GM21723 (cell line): Measurements from ENCODE around the gene AKNA.
"Not testable (repeated sequence)": the region's sequence is repeated elsewhere in the genome, so short reads cannot be mapped to it uniquely, and the experiment has no call there.

Source experiments
- ATAC-seq: cut with Tn5 transposase; IDR thresholded peaks from one replicate; pipeline ENCODE4 v1.9.1; 2021; ENCODE audit warnings: mild to moderate bottlenecking, moderate library complexity; ENCODE audit not compliant: unreplicated experiment

Gene AKNA

DNA sequence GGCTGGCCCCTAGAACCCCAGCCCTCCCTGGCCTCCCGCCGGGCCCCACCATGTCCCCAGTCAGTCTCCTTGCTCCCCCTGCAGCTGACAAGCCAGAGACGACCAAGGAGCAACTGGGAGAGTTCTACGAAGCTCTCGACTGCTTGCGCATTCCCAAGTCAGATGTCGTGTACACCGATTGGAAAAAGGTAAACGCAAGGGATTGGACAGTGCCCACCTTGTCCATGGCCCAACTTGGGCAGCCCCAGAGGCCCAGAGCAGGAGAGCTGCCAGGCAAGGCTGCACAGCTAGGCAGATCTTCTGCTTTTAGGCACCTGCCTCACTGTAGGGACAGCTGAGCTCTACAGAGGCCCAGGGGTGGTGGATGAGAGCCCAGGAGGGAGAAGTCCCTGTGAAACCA, 62.8 kb downstream of the AKNA start:
- ATAC-seq = not testable (repeated sequence)

DNA sequence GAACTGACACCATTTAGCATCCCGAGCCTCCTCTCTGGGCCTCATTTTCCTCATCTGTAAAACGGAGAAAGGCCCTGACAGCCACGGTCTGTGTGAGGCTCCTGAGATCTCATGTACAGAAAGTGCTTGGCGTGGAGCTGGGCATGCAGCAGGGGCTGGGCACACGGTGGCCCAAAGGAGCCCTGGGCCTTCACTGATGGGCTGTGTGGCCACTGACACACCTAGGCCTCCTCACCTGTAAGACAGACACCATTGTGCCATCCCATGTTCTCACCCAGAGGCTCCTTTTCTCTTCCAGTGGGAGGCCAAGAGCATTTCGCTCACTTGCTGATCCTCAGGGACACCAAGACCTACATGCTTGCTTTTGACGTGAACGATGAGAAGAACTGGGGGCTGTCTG, 63.3 kb downstream of the AKNA start:
- ATAC-seq = no peak

DNA sequence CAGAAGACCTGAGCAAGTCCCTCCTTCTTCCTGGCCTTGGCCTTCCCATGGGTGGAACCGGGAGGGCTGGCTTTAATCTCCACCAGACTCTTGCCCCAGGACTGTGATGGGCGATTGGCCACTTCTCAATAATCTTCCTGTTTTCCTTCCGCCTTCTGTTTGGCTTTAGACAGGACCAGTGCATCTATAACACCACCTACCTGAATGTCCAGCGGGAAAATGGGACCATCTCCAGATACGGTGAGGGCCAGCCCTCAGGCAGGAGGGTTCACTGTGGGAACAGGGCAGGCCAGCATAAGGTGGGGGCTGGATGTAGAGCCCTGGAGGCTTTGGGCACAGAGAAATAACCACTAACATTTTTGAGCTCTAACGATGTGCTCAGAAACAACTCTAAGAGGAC, 63.9 kb downstream of the AKNA start:
- ATAC-seq = not testable (repeated sequence)

DNA sequence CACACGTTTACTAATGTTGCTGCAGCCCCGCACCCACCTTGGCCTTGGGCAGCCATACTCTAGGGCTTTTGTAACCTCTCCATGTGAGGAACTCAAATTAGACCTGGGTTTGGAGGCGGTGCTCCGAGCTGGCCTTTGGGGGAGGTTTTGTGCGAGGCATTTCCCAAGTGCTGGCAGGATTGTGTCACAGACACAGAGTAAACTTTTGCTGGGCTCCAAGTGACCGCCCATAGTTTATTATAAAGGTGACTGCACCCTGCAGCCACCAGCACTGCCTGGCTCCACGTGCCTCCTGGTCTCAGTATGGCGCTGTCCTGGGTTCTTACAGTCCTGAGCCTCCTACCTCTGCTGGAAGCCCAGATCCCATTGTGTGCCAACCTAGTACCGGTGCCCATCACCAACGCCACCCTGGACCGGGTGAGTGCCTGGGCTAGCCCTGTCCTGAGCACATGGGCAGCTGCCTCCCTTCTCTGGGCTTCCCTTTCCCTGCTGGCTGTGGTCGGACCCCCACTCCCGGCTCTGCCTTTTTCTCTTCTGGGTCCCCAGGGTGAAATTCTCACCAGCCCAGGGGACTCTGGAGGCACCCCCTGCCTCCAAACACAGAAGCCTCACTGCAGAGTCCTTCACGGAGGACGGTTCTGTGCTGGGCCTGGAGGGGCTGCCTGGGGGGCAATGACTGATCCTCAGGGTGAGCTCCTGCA, 64.8 kb downstream of the AKNA start, which contains the start of gene ORM1:
Gene ORM1, plus strand, starts transcription at position 268 of the 701 bp plus-strand sequence. Its CDS starts 36 bp downstream, at position 304.
- ATAC-seq = not testable (repeated sequence)

DNA sequence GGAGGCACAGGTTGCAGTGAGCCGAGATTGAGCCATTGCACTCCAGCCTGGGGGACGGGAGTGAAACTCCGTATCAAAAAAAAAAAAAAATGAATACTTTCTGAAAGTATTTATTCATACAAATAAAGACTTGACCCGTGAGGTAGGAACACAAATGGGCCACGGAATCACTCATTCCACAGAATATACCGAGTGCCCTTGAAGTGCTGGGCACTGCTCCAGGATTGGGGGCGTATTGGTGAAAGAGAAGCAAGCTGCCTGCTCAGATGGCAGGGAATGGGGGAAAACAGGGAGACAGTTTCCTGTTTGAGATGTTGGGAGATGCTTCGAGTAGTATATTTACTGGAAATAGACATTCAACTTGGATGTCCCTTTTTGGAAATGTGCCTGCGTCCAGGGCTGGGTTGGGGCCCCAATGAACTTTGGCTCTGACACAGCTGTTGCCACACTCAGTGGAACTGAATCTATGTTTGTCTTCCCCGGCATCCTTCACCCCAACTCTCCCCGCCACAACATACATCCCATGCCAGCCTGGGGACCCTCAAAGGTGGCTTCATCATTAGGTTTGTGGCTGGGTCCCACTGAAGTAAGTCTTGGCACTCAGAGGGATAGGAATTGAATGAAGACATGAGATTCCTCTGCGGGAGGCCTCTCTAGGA, 65.5 kb downstream of the AKNA start:
- ATAC-seq = not testable (repeated sequence)

DNA sequence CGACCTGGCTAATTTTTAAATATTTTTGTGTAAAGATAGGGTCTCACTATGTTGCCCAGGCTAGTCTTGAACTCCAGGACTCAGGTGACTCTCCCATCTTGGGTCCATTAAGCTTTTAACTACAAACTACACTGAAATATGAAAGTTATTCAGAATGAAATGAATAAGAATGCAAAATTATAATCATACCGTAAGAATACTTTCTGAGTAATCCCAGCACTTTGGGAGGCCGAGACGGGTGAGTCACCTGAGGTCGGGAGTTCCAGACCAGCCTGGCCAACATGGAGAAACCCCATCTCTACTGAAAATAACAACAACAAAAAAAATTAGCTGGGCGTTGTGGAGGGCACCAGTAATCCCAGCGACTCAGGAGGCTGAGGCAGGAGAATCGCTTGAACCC, 66.0 kb downstream of the AKNA start:
- no peak for ATAC-seq

DNA sequence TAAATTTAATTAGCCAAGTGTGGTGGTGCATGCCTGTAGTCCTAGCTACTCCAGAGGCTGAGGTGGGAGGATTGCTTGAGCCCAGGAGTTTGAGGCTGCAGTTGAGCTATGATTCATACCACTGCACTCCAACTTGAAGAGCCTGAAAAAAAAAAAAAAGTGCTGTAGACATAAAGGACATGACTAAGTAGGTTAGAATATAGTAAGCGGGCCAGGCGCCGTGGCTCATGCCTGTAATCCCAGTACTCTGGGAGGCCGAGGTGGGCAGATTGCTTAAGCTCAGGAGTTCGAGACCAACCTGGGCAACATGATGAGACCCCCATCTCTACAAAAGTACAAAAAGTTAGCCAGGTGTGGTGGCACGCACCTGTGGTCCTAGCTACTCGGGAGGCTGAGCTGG, 67.1 kb downstream of the AKNA start:
- ATAC-seq = not testable (repeated sequence)

DNA sequence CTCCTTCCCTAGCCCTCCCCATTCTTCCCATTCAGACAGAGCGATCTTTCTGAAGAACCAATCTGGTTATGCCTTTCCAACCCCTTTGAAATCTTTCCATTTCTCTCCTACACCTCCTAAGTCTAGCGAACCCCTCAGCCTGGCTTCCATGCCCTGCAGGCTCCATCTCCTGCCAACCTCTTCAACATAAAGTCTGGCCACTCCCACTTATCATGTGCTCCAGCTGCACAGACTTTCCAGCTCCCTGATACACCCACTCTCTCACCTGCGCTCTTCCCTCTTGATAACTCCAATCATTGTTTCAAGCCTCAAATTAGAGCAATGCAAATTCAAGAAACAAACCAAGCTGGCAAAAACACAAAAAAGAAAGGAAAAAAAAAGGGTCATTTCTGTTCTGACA, 68.6 kb downstream of the AKNA start:
- ATAC-seq = no peak

DNA sequence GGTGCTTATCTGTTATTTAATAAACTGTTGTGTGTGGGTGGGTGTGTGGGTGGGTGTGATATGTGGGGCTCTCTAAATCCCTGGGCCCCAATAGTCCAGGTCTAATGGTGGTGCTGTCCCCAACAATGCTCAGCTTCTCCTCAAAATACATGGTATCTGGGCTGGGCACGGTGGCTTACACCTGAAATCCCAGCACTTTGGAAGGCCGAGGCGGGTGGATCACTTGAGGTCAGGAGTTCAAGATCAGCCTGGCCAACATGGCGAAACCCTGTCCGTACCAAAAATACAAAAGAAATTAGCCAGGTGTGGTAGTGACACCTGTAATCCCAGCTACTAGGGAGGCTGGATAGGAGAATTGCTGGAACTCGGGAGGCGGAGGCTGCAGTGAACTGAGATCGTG, 69.4 kb downstream of the AKNA start:
- ATAC-seq = no peak

DNA sequence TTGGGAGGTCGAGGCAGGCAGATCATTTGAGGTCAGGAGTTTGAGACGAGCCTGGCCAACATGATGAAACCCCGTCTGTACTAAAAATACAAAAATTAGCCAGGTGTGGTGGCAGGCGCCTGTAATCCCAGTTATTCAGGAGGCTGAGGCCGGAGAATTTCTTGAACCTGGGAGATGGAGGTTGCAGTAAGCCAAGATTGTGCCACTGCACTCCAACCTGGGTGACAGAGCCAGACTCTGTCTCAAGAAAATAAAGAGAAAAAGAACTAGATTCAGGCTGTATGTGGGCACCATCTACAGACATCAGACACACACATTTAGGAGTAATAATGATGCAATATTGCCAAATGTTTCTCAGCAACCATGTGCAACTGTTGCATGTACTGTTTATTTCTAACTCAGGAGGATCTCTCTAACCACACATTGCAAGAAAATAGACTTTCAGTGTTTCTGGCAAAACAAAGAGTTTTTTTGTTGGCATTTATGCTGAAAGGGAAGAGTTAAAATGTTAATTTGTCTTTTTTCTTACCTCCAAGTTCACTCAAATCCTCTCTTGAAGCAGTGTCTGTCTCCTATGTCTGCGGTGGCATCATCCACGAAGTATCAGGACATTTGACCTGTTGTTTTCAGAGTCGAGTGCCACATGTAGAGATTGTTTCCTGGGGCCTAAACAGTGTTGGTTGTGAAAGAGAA, 70.0 kb downstream of the AKNA start:
- no peak for ATAC-seq

DNA sequence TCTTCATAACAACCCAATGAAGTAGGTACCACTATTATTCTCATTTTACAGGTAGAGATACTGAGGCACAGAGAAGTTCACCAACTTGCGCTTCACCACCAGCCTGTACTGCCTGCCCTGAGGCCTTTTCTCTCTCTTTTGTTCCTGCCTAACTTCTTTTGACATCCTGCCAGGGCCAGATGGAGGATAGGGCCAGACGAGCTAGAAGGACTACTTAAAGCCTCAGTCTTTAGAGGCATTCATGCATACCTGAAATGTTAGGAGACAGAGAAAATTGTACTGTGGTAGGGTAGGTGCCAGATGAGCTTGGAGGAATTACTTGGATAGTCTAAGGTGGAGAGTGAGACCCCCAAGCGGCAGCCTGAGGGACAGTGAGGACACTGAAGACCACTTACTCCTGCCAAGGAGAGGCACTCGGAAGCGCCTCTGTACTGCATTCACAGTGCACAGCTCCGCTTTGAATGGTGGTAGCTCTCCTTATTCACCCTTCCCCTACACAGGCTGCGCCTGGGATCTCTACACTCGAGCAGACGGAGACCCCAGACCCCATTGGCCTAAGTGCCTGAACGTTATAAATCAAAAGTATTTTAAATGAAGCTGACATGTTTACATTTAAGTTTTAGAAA, 71.1 kb downstream of the AKNA start:
- no peak for ATAC-seq

DNA sequence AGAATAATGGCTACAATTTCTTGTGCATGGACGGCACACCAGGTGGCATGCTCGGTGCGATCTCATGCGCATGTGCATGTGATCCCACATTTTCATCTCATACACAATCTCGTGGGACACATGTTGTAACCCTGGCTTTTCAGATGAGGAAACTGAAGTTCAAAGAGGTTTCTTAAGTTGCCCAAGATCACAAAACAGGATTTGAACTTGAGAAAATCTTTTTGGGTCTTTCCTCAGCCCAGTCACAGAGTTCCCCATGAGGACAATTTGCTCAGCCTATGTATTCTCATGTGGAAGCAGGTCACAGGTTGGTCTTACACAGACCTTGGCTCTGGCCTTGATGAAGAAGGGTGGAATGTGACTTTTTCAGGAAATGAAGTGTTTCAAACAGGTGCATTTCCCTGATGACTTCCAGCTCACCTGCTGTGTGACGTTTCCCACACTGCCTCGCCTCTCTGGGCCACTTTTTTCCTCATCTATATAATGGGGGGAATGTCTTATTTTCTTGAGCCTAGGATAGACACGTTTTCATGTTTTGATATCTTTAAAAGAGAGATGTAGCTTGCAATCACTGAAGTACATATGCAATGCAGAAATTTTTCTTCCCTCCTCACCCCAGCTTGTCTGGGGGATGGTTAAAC, 71.9 kb downstream of the AKNA start:
- no peak for ATAC-seq

DNA sequence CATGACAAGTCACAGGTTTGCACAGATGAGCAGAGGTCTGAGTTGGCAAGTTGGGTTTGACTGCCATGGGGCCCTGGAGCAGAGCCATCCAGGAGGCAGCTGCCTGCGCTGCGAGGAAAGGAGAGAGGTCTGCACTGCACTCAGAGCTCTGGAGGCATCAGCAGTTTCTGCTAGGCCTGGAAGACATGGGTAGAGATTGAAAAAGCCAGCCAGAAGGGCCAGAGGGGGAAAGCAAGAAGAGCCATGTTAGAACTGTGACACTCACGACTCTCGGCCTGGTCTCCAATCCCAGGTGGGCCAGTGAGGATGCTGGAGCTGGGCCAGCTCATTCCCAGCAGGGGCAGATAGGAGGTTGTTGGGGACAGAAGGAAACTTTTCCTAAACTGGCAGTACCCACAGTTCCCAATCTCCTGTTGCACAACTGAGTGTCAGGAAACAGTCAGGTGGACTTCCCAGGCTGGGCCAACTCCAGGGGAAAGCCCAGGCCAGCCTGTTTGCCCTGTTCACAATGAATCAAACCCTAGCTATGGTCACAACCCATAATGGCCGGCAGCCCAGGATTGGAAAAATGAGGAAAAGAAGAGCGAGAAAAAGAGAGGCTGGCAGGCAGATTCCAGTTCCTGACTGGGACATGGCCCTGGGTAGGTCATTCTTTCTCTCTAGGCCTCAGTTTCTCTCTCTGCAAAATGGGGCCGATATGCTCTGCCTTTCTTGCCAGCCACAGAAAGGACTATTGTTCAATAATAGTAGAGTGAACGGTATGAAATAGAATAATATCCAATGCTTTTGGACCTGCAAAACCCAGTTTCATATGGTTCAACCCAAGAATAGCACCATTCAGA, 72.7 kb downstream of the AKNA start:
- ATAC-seq = no peak

DNA sequence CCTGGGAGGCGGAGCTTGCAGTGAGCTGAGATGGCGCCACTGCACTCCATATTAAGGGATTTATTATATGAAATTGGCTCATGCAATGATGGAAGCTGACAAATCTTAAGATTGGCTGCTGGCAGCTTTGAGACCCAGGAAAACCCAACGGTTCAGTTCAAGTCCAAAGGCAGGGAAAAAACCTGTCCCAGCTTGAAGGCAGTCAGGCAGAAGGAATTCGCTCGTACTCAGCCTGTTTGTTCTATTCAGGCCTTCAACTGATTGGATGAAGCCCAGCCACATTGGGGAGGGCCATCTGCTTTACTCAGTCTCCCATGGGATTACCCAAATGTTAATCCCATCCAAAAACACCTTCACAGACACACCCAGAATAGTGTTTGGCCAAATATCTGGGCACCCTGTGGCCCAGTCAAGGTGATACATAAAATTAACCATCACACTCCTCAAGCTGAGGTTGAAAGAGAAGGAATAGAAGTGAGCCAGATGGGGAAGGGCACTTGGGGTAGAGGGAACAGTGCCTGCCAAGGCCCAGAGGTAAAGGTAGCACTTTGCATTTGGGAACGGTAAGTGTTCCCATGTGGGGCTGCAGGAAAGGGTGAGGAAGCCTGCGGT, 73.4 kb downstream of the AKNA start:
- no peak for ATAC-seq

DNA sequence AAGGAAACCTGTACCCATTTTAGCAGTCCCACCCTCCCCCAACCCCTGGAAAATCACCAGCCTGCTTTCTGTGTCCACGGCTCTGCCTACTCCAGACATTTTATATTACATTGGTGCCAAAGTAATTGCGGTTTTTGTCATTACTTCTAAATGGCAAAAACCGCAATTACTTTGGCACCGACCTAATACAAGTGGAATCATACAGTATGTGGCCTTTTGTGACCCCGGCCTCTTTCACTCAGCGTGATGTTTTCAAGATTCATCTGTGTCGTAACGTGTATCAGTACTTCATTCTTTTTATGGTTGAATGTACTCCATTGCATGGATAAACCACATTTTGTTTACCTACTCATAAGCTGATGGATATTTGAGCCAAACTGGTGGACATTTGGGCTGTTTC, 74.6 kb downstream of the AKNA start:
- ATAC-seq = no peak

DNA sequence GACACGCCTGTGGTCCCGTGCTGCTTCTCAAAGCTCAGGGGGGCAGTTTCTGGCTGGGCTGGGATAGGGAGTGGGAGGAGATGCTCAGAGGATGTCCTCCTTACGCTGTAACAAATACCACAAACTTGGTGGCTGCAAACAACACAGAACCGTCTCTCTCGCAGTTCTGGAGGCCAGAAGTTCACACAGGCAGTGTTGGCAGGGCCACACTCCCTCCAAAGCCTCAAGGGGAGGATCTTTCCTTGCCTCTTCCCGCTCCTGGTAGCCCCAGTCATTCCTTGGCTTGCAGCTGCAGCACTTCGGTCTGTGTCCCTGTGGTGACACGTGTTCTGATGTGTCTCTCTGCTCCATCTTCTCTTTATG, 75.3 kb downstream of the AKNA start:
- no peak for ATAC-seq

DNA sequence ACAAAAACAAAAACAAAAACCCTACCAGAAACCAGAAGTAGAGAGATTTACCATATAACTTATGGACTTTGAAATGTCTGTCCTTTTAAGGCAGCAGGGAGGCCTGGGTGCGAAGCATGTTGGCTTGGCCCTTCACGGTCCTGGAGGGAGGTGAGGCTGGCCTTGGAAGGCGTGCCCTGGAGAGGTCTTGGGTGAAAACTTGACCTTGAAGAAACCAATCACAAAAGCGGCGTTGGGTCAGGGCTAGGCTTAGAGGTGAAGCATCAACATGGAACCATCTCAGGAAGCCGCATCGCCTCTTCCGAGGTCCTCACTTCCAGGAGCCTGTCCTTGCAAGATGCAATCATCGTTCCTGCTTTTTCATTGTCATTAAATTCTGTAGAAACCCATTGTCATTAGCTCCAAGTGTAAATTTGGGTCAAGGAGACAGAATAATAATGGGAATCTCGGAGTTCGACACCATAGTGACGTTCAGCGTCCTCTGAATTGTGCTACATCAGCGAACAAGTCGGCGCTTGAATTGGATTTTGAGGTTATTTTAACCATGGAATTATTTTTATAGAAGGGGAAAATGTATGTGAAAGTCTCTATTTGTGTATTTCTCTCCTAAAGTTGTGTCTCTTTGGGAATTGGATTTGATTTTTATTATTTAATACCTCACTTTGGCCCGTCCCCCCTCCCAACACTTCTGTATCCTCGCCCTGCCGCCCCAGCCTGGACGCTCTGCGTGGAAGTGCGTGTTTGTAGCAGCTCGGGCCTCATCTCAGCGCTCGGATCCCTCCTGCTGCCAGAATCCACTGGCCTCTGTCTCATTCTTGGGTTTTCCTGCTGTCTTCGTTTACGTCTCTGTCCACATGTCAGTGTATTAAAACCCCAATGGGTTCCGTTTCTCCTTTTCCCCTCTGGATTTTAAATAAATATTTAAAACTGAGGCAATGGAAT, 75.9 kb downstream of the AKNA start:
- no peak for ATAC-seq
